ENCODE results near the gene GRK3. TPM values are rescaled to one million over a fixed set of nuclear protein-coding genes. Genes with fewer than 3 reads are reported as not detected.

Gene GRK3
- total RNA-seq, 2 donors from 2014 or later: 19.4 to 21.0 TPM

DNA sequence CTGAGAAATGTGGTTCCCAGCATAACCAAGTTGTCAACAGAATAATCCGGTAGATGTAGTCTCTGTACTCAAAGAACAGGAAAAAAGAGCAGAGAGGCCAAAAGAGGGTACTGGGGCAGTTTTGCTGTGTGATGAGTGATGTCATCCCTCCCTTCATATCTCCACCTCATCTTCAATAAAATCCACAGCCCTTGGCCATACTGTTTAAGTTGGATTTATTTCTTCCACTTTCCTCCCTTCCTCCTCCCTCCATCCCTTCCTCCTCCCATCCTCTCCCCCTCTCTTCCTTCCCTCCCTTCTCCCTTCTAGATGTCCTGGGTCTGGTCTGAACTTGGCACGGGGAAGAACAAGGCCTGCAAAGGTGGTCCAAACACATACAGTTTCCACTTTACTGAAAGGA, 18.2 kb upstream of the GRK3 start:
- TF ChIP-seq, protein P1, sequence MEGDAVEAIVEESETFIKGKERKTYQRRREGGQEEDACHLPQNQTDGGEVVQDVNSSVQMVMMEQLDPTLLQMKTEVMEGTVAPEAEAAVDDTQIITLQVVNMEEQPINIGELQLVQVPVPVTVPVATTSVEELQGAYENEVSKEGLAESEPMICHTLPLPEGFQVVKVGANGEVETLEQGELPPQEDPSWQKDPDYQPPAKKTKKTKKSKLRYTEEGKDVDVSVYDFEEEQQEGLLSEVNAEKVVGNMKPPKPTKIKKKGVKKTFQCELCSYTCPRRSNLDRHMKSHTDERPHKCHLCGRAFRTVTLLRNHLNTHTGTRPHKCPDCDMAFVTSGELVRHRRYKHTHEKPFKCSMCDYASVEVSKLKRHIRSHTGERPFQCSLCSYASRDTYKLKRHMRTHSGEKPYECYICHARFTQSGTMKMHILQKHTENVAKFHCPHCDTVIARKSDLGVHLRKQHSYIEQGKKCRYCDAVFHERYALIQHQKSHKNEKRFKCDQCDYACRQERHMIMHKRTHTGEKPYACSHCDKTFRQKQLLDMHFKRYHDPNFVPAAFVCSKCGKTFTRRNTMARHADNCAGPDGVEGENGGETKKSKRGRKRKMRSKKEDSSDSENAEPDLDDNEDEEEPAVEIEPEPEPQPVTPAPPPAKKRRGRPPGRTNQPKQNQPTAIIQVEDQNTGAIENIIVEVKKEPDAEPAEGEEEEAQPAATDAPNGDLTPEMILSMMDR (conservative IDR thresholded peaks at IDR 0.05): no peak
- no peak overlapping the region for H3K4me3 ChIP-seq (ENCODE audit: low read length)
- H3K4me3 Mint-ChIP-seq: no peak overlapping the region
- no peaks in the 10 kb centered on the region for H3K36me3 ChIP-seq (ENCODE audit: control insufficient read depth, insufficient read depth, low read length)
- H3K27ac ChIP-seq (ENCODE audit: low read depth, low read length): no peak overlapping the region
- peaks cover 6% of the 10 kb centered on the region for H3K9me3 Mint-ChIP-seq
- no peak overlapping the region for H3K27ac Mint-ChIP-seq
- H3K27me3 ChIP-seq (ENCODE audit: control insufficient read depth, insufficient read depth, low read length, poor library complexity, severe bottlenecking): no peaks in the 10 kb centered on the region
- H3K27me3 Mint-ChIP-seq (ENCODE audit: insufficient read depth): peaks cover 3% of the 10 kb centered on the region
- DNase-seq: no peak
- peaks cover 3% of the 10 kb centered on the region for H3K4me1 Mint-ChIP-seq
- no peaks in the 10 kb centered on the region for H3K36me3 Mint-ChIP-seq (ENCODE audit: low read depth)
- H3K9me3 ChIP-seq (ENCODE audit: control insufficient read depth, low read length): no peaks in the 10 kb centered on the region
- H3K4me1 ChIP-seq (ENCODE audit: control insufficient read depth, insufficient read depth, low read length): no peaks in the 10 kb centered on the region
- H3K9ac ChIP-seq (ENCODE audit: extremely low read depth, low read length, poor library complexity, severe bottlenecking): no peak overlapping the region
- WGBS, 2 experiments (ENCODE audit: insufficient coverage in 1 of 2, insufficient read length in 1 of 2): 91 to 100% methylated on average over 1 to 2 of the region's 2 CpGs

- H3K36me3 ChIP-seq (ENCODE audit: control insufficient read depth, insufficient read depth, low read length): no peaks in the 10 kb centered on the region
- H3K27me3 ChIP-seq (ENCODE audit: control insufficient read depth, insufficient read depth, low read length, poor library complexity, severe bottlenecking): no peaks in the 10 kb centered on the region
- no peak overlapping the region for H3K4me3 ChIP-seq (ENCODE audit: low read length)
- Mint-ChIP-seq H3K27ac (no peak overlapping the region), H3K9me3 (peaks cover 8% of the 10 kb centered on the region), H3K36me3 (ENCODE audit: low read depth) (no peaks in the 10 kb centered on the region), H3K4me3 (no peak overlapping the region), H3K4me1 (peaks cover 3% of the 10 kb centered on the region), H3K27me3 (ENCODE audit: insufficient read depth) (peaks cover 3% of the 10 kb centered on the region)
- H3K9ac ChIP-seq (ENCODE audit: extremely low read depth, low read length, poor library complexity, severe bottlenecking): no peak overlapping the region
- 62 to 63% methylated on average over 3 to 4 of the region's 4 CpGs for WGBS, 2 experiments (ENCODE audit: insufficient coverage in 1 of 2, insufficient read length in 1 of 2)
- TF ChIP-seq, protein P1 (conservative IDR thresholded peaks at IDR 0.05): no peak
- no peak for DNase-seq
- H3K9me3 ChIP-seq (ENCODE audit: control insufficient read depth, low read length): no peaks in the 10 kb centered on the region
- no peaks in the 10 kb centered on the region for H3K4me1 ChIP-seq (ENCODE audit: control insufficient read depth, insufficient read depth, low read length)
- no peak overlapping the region for H3K27ac ChIP-seq (ENCODE audit: low read depth, low read length)
Observed at GRCh38 chr22:25546751-25547150, 17.7 kb upstream of the GRK3 start.

GRCh38 chr22:25548866-25549464, 15.5 kb upstream of the GRK3 start:
- H3K36me3 ChIP-seq (ENCODE audit: control insufficient read depth, insufficient read depth, low read length): no peaks in the 10 kb centered on the region
- no peaks in the 10 kb centered on the region for H3K4me1 ChIP-seq (ENCODE audit: control insufficient read depth, insufficient read depth, low read length)
- H3K9me3 ChIP-seq (ENCODE audit: control insufficient read depth, low read length): no peaks in the 10 kb centered on the region
- no peak overlapping the region for H3K27ac Mint-ChIP-seq
- DNase-seq: no peak
- H3K36me3 Mint-ChIP-seq (ENCODE audit: low read depth): no peaks in the 10 kb centered on the region
- H3K9me3 Mint-ChIP-seq: peaks cover 8% of the 10 kb centered on the region
- no peaks in the 10 kb centered on the region for H3K27me3 ChIP-seq (ENCODE audit: control insufficient read depth, insufficient read depth, low read length, poor library complexity, severe bottlenecking)
- H3K27me3 Mint-ChIP-seq (ENCODE audit: insufficient read depth): peaks cover 3% of the 10 kb centered on the region
- no peak overlapping the region for H3K27ac ChIP-seq (ENCODE audit: low read depth, low read length)
- TF ChIP-seq, protein P1 (conservative IDR thresholded peaks at IDR 0.05): no peak
- peaks cover 3% of the 10 kb centered on the region for H3K4me1 Mint-ChIP-seq
- H3K4me3 Mint-ChIP-seq: no peak overlapping the region
- H3K4me3 ChIP-seq (ENCODE audit: low read length): no peak overlapping the region
- H3K9ac ChIP-seq (ENCODE audit: extremely low read depth, low read length, poor library complexity, severe bottlenecking): no peak overlapping the region
- 88 to 93% methylated on average over 9 to 10 of the region's 10 CpGs for WGBS, 2 experiments (ENCODE audit: insufficient coverage in 1 of 2, insufficient read length in 1 of 2)

All from endodermal cell (in vitro differentiated cells).